ENCODE results near the gene OPRM1.

Gene OPRM1

DNA sequence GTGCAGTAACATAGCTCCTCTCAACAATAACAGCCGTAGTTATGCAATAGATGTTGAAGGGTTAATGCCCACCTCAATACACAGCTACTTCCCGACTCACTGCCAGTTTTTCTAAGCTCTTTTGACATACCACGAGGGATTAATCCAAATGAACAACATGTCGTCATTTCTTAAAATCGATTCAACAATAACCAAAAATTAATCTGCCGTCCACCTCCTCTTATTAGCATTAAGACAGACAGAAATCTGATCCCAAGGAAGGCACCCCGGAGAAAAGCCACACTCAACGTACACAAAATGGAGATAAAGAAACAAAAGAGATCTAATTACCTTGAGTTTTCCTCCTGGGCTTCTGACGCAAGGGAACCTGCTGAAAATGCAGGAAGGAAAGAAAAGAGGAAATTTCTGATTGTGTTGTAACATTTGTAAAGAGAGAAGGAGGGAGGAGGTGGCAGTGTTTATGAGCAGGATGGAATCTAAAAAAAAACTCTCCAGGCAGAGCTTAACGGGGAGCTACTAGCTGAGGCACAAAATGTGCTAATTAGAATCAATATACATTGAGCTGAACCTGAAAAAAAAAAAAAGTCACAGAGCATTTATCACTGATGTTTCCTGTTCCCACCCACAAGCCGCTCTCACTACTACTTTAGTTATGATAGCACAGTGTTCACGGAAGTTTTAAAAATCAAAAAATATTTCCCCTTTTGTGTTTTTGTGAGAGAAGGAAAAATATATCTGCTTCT, 208.2 kb downstream of the OPRM1 start:
- DNase-seq (ENCODE audit: low read depth in 1 of 2, low spot score in 1 of 2), result peak in 1 of 2 experiments; percentile 41
- no peaks in the 10 kb centered on the region for H3K27me3 ChIP-seq (ENCODE audit: insufficient read depth, poor library complexity, severe bottlenecking)
- H3K27ac ChIP-seq (replicated peaks), result peak overlapping the region; percentile 21
- TF ChIP-seq SPI1 (IDR thresholded peaks at IDR 0.05; ENCODE audit: borderline replicate concordance, low read depth) (no peak), POLR2AphosphoS5 (IDR thresholded peaks at IDR 0.05; ENCODE audit: low read depth) (no peak), GABPA (IDR thresholded peaks at IDR 0.05; ENCODE audit: low read depth) (no peak)
- TF ChIP-seq, protein P1, sequence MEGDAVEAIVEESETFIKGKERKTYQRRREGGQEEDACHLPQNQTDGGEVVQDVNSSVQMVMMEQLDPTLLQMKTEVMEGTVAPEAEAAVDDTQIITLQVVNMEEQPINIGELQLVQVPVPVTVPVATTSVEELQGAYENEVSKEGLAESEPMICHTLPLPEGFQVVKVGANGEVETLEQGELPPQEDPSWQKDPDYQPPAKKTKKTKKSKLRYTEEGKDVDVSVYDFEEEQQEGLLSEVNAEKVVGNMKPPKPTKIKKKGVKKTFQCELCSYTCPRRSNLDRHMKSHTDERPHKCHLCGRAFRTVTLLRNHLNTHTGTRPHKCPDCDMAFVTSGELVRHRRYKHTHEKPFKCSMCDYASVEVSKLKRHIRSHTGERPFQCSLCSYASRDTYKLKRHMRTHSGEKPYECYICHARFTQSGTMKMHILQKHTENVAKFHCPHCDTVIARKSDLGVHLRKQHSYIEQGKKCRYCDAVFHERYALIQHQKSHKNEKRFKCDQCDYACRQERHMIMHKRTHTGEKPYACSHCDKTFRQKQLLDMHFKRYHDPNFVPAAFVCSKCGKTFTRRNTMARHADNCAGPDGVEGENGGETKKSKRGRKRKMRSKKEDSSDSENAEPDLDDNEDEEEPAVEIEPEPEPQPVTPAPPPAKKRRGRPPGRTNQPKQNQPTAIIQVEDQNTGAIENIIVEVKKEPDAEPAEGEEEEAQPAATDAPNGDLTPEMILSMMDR (IDR thresholded peaks at IDR 0.05; ENCODE audit: insufficient read depth, low read length), result no peak
- peak overlapping the region; percentile 18 for H3K4me3 ChIP-seq (replicated peaks; ENCODE audit: insufficient read depth, low read length)

- DNase-seq (ENCODE audit: low read depth in 1 of 2, low spot score in 1 of 2), result no peak
- Histone ChIP-seq H3K4me3 (replicated peaks; ENCODE audit: insufficient read depth, low read length) (no peak overlapping the region), H3K27me3 (ENCODE audit: insufficient read depth, poor library complexity, severe bottlenecking) (no peaks in the 10 kb centered on the region), H3K27ac (replicated peaks) (peak overlapping the region; percentile 44)
- TF ChIP-seq GABPA (IDR thresholded peaks at IDR 0.05; ENCODE audit: low read depth) (no peak), SPI1 (IDR thresholded peaks at IDR 0.05; ENCODE audit: borderline replicate concordance, low read depth) (peak; percentile 70; the same call in 1 of the 2 replicates)
- TF ChIP-seq, protein P2, sequence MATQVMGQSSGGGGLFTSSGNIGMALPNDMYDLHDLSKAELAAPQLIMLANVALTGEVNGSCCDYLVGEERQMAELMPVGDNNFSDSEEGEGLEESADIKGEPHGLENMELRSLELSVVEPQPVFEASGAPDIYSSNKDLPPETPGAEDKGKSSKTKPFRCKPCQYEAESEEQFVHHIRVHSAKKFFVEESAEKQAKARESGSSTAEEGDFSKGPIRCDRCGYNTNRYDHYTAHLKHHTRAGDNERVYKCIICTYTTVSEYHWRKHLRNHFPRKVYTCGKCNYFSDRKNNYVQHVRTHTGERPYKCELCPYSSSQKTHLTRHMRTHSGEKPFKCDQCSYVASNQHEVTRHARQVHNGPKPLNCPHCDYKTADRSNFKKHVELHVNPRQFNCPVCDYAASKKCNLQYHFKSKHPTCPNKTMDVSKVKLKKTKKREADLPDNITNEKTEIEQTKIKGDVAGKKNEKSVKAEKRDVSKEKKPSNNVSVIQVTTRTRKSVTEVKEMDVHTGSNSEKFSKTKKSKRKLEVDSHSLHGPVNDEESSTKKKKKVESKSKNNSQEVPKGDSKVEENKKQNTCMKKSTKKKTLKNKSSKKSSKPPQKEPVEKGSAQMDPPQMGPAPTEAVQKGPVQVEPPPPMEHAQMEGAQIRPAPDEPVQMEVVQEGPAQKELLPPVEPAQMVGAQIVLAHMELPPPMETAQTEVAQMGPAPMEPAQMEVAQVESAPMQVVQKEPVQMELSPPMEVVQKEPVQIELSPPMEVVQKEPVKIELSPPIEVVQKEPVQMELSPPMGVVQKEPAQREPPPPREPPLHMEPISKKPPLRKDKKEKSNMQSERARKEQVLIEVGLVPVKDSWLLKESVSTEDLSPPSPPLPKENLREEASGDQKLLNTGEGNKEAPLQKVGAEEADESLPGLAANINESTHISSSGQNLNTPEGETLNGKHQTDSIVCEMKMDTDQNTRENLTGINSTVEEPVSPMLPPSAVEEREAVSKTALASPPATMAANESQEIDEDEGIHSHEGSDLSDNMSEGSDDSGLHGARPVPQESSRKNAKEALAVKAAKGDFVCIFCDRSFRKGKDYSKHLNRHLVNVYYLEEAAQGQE (IDR thresholded peaks at IDR 0.05; ENCODE audit: insufficient replicate concordance, low read depth), result no peak
- TF ChIP-seq, protein P1 (IDR thresholded peaks at IDR 0.05; ENCODE audit: insufficient read depth, low read length), result no peak
Observed at GRCh38 chr6:154249499-154250298, 210.7 kb downstream of the OPRM1 start.

DNA sequence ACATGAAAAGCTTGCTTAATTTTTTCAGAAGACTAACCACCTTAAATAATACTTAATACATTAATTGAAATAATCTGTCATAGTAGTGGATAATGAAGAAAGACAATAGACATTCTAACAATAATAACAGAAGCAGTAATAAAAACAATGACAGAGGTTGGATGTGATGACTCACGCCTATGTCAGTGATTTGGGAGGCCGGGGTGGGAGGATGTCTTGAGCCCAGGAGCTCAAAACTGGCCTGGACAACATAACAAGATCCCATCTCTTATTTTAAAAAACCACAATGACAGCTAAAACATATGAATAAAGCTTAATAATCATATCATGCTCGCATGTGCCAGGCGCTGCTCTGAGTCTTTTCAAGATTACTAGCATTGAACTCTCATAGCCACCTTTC, 212.1 kb downstream of the OPRM1 start:
- no peak for DNase-seq (ENCODE audit: low read depth in 1 of 2, low spot score in 1 of 2)
- no peak overlapping the region for H3K27ac ChIP-seq (replicated peaks)
- TF ChIP-seq, protein P2 (IDR thresholded peaks at IDR 0.05; ENCODE audit: insufficient replicate concordance, low read depth), result no peak
- no peak for TF ChIP-seq GABPA (IDR thresholded peaks at IDR 0.05; ENCODE audit: low read depth)
- TF ChIP-seq, protein P1 (IDR thresholded peaks at IDR 0.05; ENCODE audit: insufficient read depth, low read length), result no peak
- TF ChIP-seq SPI1 (IDR thresholded peaks at IDR 0.05; ENCODE audit: borderline replicate concordance, low read depth), result no peak
- no peaks in the 10 kb centered on the region for H3K27me3 ChIP-seq (ENCODE audit: insufficient read depth, poor library complexity, severe bottlenecking)
- H3K4me3 ChIP-seq (replicated peaks; ENCODE audit: insufficient read depth, low read length), result no peak overlapping the region

All from HL-60 (cell line).